ENCODE measurements around the gene TMEM250. TPM values are rescaled to one million over a fixed set of nuclear protein-coding genes. Genes with fewer than 3 reads are reported as not detected.

The TMEM250 gene
- total and polyA plus RNA-seq, 9 of the 15 experiments (the other 6 are each of a cell fraction or from before 2014, with no cell fraction given): 0.32 to 44.6 (median 12.2) TPM

DNA sequence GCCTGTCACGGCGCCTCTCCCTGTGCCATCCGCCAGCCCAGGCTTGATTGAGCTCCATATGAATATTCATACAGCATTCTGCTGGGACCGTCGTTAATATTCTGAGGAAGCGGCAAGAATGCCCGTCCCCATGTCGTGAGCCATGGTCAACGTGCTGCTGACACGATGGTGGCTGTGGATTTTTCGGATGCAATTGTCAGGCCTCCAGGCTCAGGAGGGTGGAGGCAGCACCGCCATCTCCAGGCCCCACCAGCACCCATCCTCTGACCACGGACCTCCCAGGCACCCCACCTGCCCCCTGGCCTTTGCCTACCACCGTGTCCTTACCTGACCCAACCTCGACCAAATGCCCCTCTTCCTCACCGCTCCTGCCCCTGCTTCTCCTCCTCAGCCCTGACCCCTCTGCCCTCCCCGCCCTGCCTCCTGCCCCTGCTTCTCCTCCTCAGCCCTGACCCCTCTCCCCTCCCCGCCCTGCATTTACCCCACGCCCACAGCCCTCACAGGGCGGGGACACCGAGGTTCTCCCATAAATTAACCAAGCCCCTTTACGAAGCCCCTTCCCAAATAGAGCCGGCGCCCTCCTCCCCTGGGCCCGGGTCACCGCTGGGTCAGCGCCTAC is 9.9 kb downstream of the TMEM250 start (continued):
- TF ChIP-seq MLLT1 (IDR thresholded peaks at IDR 0.05) (peak in 1 of 2 experiments; percentile 93; a peak in 2 of 4 replicates), ZNF143 (CRISPR knock-in tag; IDR thresholded peaks at IDR 0.05) (no peak), TRIM28 (IDR thresholded peaks at IDR 0.05) (no peak), NR1H2 (CRISPR knock-in tag; IDR thresholded peaks at IDR 0.05) (no peak), ZNF140 (CRISPR knock-in tag; IDR thresholded peaks at IDR 0.05) (no peak), SMAD4 (CRISPR knock-in tag; conservative IDR thresholded peaks at IDR 0.05) (no peak), ATF3 (IDR thresholded peaks at IDR 0.05) (0 out of 2 replicates have a peak, but pooled peaks have one; percentile 5), ATF3 (CRISPR knock-in tag; conservative IDR thresholded peaks at IDR 0.05) (no peak), BRD9 (IDR thresholded peaks at IDR 0.05; ENCODE audit: low read depth, partially characterized antibody) (no peak), PTRF (tag; IDR thresholded peaks at IDR 0.05) (no peak), ZBTB49 (CRISPR knock-in tag; IDR thresholded peaks at IDR 0.05; ENCODE audit: borderline replicate concordance) (no peak), ZNF408 (CRISPR knock-in tag; IDR thresholded peaks at IDR 0.05; ENCODE audit: low read depth) (no peak), ZC3H8 (IDR thresholded peaks at IDR 0.05) (no peak)
- TF ChIP-seq, protein P1, sequence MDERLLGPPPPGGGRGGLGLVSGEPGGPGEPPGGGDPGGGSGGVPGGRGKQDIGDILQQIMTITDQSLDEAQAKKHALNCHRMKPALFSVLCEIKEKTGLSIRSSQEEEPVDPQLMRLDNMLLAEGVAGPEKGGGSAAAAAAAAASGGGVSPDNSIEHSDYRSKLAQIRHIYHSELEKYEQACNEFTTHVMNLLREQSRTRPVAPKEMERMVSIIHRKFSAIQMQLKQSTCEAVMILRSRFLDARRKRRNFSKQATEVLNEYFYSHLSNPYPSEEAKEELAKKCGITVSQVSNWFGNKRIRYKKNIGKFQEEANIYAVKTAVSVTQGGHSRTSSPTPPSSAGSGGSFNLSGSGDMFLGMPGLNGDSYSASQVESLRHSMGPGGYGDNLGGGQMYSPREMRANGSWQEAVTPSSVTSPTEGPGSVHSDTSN (CRISPR knock-in tag; IDR thresholded peaks at IDR 0.05; ENCODE audit: low read depth): no peak
- TF ChIP-seq, protein P1 (tag; conservative IDR thresholded peaks at IDR 0.05; ENCODE audit: low read depth): 0 out of 2 replicates have a peak, but pooled peaks have one; percentile 2
- TF ChIP-seq, protein P2, sequence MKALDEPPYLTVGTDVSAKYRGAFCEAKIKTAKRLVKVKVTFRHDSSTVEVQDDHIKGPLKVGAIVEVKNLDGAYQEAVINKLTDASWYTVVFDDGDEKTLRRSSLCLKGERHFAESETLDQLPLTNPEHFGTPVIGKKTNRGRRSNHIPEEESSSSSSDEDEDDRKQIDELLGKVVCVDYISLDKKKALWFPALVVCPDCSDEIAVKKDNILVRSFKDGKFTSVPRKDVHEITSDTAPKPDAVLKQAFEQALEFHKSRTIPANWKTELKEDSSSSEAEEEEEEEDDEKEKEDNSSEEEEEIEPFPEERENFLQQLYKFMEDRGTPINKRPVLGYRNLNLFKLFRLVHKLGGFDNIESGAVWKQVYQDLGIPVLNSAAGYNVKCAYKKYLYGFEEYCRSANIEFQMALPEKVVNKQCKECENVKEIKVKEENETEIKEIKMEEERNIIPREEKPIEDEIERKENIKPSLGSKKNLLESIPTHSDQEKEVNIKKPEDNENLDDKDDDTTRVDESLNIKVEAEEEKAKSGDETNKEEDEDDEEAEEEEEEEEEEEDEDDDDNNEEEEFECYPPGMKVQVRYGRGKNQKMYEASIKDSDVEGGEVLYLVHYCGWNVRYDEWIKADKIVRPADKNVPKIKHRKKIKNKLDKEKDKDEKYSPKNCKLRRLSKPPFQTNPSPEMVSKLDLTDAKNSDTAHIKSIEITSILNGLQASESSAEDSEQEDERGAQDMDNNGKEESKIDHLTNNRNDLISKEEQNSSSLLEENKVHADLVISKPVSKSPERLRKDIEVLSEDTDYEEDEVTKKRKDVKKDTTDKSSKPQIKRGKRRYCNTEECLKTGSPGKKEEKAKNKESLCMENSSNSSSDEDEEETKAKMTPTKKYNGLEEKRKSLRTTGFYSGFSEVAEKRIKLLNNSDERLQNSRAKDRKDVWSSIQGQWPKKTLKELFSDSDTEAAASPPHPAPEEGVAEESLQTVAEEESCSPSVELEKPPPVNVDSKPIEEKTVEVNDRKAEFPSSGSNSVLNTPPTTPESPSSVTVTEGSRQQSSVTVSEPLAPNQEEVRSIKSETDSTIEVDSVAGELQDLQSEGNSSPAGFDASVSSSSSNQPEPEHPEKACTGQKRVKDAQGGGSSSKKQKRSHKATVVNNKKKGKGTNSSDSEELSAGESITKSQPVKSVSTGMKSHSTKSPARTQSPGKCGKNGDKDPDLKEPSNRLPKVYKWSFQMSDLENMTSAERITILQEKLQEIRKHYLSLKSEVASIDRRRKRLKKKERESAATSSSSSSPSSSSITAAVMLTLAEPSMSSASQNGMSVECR (CRISPR knock-in tag; IDR thresholded peaks at IDR 0.05): no peak
